HG02970 (cell line): ENCODE data around the gene LRP1B.
"Not testable (repeated sequence)": the region's sequence is repeated elsewhere in the genome, so short reads cannot be mapped to it uniquely, and the experiment has no call there.

Source experiments
- ATAC-seq: cut with Tn5 transposase; IDR thresholded peaks from one replicate; pipeline ENCODE4 v1.9.1; 2021; ENCODE audit warnings: mild to moderate bottlenecking, moderate library complexity, moderate number of reproducible peaks; ENCODE audit not compliant: unreplicated experiment, low FRiP score

The LRP1B gene

DNA sequence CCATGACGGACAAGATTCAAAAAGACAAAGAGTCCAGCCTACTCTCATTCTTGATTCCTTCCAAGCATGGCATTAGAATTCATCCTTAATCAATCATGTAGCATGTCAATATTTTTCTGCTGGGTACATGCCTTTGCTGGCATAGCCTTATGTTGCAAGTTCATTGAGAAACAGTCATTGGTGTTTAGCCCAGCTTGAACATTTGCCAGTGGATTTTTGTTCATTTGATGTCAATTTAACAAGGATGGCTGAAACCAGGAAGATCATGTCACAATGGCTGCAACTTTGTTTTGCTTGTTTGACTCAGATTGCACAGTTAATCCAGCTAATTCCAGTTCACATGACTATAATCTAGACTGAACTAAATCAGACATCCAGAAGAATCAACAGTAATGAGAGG lies 1132.2 kb downstream of the LRP1B start:
- ATAC-seq, result no peak

DNA sequence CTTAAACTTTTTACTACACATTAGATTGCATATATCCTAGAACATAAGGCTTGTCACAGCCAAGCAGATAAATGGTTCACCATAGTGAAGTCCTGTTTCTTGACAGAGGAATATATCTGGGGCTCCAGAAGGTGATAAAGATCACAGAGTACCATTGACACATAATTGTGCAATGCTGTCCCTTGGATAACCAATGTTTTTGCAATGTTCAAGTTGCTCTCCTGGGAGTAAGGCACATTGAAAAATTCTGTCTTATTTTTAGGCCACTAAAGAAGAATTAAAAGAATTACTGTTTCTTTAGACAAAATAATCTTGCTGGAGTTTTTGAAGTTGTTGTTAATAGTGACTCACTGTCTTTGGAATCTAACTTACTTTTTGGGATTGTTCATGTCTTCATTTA lies 1132.8 kb downstream of the LRP1B start:
- no peak for ATAC-seq

DNA sequence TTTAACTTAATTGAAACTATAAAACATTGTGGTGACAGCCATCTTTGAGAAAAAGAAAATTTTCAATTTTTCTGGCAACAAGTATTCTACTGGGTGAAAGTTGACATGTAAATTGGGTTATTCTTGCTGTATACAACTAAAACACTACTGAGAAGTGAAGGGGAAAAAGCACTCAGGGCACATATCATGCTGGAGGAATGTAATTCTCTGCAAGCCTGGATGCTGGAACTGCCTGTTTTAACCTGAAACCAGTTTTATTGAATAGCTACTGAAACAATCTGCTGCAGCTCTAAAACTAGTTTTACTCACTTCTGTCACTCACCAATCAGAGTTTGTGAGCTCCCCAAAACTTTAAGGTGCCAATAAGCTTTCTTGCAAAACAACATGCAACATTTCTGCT lies 1136.0 kb downstream of the LRP1B start:
- ATAC-seq, result no peak

- no peak for ATAC-seq
Measured at GRCh38 chr2:140990416-140990815, 1140.4 kb downstream of the LRP1B start.

DNA sequence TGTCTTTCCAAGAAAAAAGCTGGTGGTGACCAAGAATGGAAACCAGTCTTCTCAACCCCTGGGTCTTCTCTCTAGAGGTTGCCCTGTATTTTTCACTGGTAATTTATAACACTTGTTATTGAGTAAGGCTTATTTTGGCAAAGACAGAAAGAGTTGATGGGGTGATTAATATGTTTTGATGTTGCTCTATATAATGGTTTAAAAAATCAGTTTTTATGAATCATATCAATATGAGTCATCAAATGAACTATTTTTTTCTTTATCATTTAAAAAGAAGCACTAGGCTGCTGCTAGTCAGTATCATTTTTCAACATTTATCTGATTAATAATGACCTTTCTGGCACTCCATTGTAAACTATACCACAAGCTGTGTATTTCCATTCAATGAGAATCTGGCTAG lies 1142.2 kb downstream of the LRP1B start:
- no peak for ATAC-seq

GRCh38 chr2:140986456-140986855 lies 1144.4 kb downstream of the LRP1B start:
- ATAC-seq, result no peak

DNA sequence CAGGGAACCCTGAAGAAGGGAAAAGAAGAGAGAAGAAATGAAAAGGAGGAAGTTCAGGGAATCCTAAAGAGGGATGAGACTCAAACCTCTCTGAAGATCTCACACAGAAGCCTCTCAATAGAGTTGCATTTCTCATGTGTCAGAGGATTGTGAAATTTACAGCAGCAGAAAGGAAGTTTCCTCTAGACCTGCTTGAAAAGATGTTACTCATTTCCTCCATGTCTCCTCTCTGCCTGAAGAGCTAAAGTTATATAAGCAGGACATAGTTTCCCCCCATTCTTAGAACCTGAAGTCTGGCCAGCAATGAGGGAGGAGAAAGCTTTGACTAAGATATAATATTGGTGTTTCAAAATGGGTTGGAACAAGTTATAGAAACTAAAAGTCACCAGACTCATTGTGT lies 1155.6 kb downstream of the LRP1B start:
- ATAC-seq, result no peak

- ATAC-seq, result no peak
Measured at GRCh38 chr2:140972724-140973123, 1158.1 kb downstream of the LRP1B start.

DNA sequence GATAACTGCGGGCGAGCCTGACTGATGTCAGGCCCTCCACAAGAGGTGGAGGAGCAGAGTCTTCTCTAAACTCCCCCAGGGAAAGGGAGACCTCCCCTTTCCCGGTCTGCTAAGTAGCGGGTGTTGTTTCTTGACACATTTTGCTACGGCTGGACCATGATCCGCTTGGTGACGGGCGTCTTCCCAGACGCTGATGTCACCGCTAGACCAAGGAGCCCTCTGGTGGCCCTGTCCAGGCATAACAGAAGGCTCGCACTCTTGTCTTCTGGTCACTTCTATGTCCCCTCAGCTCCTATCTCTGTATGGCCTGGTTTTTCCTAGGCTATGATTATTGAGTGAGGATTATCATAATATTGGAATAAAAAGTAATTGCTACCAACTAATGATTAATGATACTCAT lies 1166.5 kb downstream of the LRP1B start:
- not testable (repeated sequence) for ATAC-seq

GRCh38 chr2:140949932-140950331 lies 1180.9 kb downstream of the LRP1B start:
- no peak for ATAC-seq

GRCh38 chr2:140947236-140947635 lies 1183.6 kb downstream of the LRP1B start:
- no peak for ATAC-seq

DNA sequence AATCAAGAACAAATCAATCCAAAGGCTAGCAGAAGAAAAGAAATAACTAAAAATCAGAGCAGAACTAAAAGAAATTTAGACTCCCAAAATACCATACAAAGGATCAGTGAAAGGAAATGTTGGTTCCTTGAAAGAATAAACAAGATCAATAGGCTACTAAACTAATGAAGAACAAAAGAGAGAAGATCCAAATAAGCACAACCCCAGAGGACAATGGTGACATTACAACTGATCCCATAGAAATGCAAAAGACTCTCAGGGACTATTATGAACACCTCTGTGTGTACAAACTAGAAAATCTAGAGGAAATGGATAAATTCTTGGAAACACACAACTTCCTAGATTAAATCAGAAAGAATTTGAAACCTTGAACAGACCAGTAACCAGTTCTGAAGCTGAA lies 1186.9 kb downstream of the LRP1B start:
- no peak for ATAC-seq

DNA sequence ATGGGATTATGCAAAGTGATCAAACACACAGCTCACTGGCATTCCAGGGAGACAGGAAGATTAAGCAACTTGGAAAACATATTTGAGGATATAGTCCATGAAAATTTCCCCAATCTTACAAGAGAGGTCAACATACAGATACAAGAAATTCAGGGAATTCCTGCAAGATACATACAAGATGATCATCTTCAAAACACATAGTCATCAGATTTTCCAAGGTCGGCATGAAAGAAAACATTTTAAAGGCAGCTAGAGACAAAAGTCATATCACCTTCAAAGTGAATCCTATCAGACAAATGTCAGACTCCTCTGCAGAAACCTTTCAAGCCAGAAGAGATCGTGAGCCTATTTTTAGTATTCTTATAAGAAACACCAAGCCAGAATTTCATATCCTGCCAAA lies 1188.5 kb downstream of the LRP1B start:
- ATAC-seq, result no peak

DNA sequence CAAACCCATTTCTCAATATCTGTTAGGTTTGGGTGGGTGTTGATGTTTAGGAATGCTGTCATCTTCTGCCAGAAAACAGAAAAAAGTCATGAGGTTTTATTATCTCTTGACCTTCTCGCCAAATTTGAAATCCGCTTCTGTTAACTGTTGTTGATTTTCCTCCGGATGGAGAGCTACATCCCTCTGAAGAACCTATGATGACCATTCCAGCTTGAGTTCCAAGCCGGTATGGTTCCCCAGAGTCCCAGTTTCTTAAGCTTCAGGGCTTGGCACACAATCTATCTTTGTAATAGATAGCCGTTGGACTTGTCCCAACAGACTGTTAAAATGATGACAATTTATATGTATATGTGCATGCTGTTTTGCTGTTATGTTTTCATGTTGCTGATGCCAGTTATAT lies 1201.0 kb downstream of the LRP1B start:
- ATAC-seq, result no peak

DNA sequence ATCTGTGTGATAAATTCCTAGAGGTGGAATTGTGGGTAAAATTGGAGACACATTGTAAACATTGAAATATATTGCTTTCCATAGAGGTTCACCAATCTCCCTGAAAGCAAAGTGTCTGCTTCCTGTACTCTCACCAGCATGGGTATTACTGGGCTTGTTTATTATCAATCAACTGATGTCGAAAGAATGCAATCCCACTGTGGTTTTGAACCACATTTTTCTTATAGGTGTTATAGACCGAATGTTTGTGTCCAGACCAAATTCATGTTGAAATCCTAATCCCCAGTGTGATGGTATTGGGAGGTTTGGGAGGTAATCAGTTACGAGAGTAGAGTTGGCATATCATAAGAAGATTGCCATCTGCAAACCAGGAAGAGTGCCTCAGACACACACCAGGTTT lies 1212.4 kb downstream of the LRP1B start:
- no peak for ATAC-seq

GRCh38 chr2:140916410-140916809 lies 1214.4 kb downstream of the LRP1B start:
- no peak for ATAC-seq

GRCh38 chr2:140910683-140911082 lies 1220.1 kb downstream of the LRP1B start:
- ATAC-seq, result no peak

DNA sequence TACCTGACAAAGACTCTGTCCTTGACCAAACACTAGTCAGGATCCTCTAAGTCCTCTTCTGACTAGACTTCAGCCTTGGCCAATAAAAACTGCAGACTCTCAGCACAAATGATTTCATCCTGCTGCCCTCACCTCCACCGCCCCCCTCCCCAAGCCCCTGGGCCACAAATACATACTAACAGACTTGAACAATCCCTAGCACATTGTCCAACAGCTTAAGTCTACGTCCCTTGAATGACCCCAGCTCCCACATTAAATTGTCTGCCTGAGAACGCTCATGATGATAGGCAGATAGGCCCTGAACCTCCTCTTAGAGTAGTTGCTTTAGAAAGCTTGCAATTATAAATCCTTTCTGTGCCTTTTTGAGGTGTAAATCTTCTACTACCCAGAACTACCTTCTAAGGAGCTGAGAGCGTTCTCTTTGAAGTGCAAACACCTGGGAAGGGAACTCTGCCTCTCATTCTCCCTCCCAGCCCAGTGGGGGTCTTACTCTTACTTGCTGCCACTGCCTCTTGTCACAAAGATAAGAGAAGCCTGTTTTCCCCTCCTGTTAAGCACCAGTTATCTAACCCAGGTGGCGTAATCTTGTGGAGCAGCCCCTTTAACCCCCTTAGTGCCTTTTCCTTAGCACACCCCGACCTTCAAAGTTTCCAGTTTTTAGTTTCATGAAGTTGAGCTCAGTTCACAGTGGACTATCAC lies 1225.6 kb downstream of the LRP1B start:
- ATAC-seq, result no peak

DNA sequence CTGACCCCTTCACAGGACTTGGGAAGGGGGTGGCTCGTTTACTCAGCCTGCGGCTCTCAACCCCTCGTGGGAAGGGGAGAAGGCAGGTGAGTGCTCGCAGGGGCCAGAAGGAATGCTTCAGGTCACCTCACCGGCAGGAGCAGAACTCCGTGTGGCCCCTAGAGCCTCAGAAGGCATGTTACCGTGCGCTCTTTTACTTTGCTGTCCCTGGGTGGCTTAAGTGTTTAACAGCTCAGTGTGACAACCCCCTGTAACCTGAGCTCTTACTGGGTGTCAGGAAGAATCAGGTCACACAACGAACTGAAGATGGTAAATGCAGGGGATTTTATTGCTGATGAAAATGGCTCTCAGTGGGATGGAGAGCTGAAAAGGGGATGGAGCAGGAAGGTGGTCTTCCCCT lies 1235.4 kb downstream of the LRP1B start:
- ATAC-seq, result no peak

GRCh38 chr2:140893685-140894084 lies 1237.1 kb downstream of the LRP1B start:
- no peak for ATAC-seq

GRCh38 chr2:140892911-140893637 lies 1237.7 kb downstream of the LRP1B start:
- no peak for ATAC-seq

DNA sequence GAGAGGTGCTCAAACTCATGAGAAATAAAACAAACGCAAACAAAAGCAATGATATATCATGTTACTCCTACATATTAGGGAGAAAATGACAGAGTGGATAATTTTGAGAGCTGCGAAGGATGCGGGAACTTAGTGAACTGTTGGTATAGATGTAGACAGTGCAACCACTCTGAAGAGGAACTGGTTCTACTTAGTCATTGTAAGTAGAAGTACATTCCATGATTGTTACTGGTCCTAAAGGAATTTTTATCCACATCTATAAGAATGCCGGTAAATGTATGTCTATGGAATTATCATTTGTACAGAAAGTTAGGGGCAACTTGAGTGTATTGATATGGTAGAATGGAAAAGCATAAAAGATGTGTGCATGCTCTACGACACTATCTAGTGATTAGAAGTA lies 1238.4 kb downstream of the LRP1B start:
- no peak for ATAC-seq
